ENCODE measurements around the gene C20orf202.

DNA sequence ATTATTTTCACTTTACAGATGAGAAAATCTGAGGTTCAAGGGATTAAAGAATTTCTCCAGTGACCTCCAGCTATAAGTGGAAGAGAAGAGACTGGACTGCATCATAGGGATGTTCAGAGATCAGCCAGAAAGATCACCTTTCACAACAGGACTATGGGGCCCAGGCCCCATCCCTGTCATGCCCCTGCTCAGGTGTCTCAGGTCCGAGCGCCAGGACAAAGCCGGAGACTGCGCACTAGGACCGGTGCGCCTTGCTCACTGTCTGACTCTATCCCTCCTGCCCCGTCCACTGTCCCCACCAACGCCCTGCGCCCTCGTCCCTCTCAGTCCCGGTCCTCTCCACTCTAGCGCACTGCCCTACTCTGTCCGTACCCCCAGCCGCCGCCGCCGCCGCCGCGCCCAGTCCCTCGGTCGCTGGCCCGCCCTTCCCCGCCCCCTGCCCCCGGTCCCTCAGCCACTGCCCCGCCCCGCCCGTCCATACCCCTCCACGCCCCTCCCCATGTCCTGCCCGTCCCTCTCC is 22.1 kb downstream of the C20orf202 start:
- TF ChIP-seq POLR2A (IDR thresholded peaks at IDR 0.05; ENCODE audit: low read depth, low read length): no peak
- no peak for TF ChIP-seq POLR2AphosphoS5 (IDR thresholded peaks at IDR 0.05; ENCODE audit: low read depth, low read length)
- no peak for TF ChIP-seq TAF1 (IDR thresholded peaks at IDR 0.05; ENCODE audit: low read depth, low read length)
